H9 (cell line): ENCODE data around the gene ZNF229. TPM values are rescaled to one million over a fixed set of nuclear protein-coding genes. Genes with fewer than 3 reads are reported as not detected.

ENCODE experiments used
- DNase-seq: peaks from one replicate; pipeline ENCODE4 v3.0.0-alpha.2; 2017
- H2AFZ ChIP-seq: one replicate; pipeline ENCODE4 v1.6.1; 2013; ENCODE audit warnings: mild to moderate bottlenecking, low read length, control low read depth, moderate library complexity
- H2AK5ac ChIP-seq: 2 replicates; pipeline ENCODE4 v1.6.1; 2013; ENCODE audit warnings: low read length, control low read depth, mixed read lengths; ENCODE audit not compliant: insufficient read length
- H2BK120ac ChIP-seq: one replicate; pipeline ENCODE4 v1.6.1; 2013; ENCODE audit warnings: low read depth, mild to moderate bottlenecking, low read length, control low read depth, inconsistent platforms; ENCODE audit not compliant: poor library complexity, severe bottlenecking
- H2BK12ac ChIP-seq: 2 replicates; pipeline ENCODE4 v1.6.1; 2013; ENCODE audit warnings: low read length, control low read depth, mixed read lengths, low read depth; ENCODE audit not compliant: insufficient read length
- H2BK15ac ChIP-seq: 2 replicates; pipeline ENCODE4 v1.6.1; 2013; ENCODE audit warnings: low read depth, low read length, control low read depth
- H2BK20ac ChIP-seq: one replicate; pipeline ENCODE4 v1.6.1; 2013; ENCODE audit warnings: low read depth, mild to moderate bottlenecking, low read length, control low read depth, inconsistent platforms; ENCODE audit not compliant: poor library complexity, severe bottlenecking
- H2BK5ac ChIP-seq: 2 replicates; pipeline ENCODE4 v1.6.1; 2013; ENCODE audit warnings: low read length, control low read depth, mixed read lengths; ENCODE audit not compliant: insufficient read length
- H3K14ac ChIP-seq: 2 replicates; pipeline ENCODE4 v1.6.1; 2013; ENCODE audit warnings: low read length, control low read depth; ENCODE audit not compliant: insufficient read depth
- H3K18ac ChIP-seq: 2 replicates; pipeline ENCODE4 v1.6.1; 2013; ENCODE audit warnings: low read depth, mild to moderate bottlenecking, mixed read lengths, low read length, control low read depth; ENCODE audit not compliant: insufficient read length
- H3K23ac ChIP-seq: 2 replicates; pipeline ENCODE4 v1.6.1; 2013; ENCODE audit warnings: low read length, control low read depth, mixed read lengths, low read depth; ENCODE audit not compliant: insufficient read length
- H3K23me2 ChIP-seq: 2 replicates; pipeline ENCODE4 v1.6.1; 2013; ENCODE audit warnings: low read depth, mild to moderate bottlenecking, mixed read lengths, low read length, control low read depth; ENCODE audit not compliant: insufficient read length, poor library complexity, severe bottlenecking
- H3K27ac ChIP-seq: 2 replicates; pipeline ENCODE4 v1.5.1; 2013; ENCODE audit warnings: low read length, control low read depth, mixed read lengths, low read depth; ENCODE audit not compliant: insufficient read length
- H3K27me3 ChIP-seq: 2 replicates; pipeline ENCODE4 v1.6.1; 2013; ENCODE audit warnings: low read length, control low read depth, inconsistent platforms; ENCODE audit not compliant: insufficient read depth
- H3K4ac ChIP-seq: 2 replicates; pipeline ENCODE4 v1.6.1; 2013; ENCODE audit warnings: low read depth, mild to moderate bottlenecking, control low read depth, inconsistent platforms, low read length, moderate library complexity
- H3K4me1 ChIP-seq: 2 replicates; pipeline ENCODE4 v1.6.1; 2013; ENCODE audit warnings: low read length, control low read depth, inconsistent platforms; ENCODE audit not compliant: insufficient read depth
- H3K4me2 ChIP-seq: 2 replicates; pipeline ENCODE4 v1.6.1; 2013; ENCODE audit warnings: low read length, control low read depth, mixed read lengths; ENCODE audit not compliant: insufficient read length, insufficient read depth
- H3K56ac ChIP-seq: 2 replicates; pipeline ENCODE4 v1.6.1; 2013; ENCODE audit warnings: low read depth, mild to moderate bottlenecking, mixed read lengths, low read length, control low read depth; ENCODE audit not compliant: insufficient read length
- H3K79me1 ChIP-seq: 2 replicates; pipeline ENCODE4 v1.6.1; 2013; ENCODE audit warnings: low read depth, mild to moderate bottlenecking, moderate library complexity, low read length, control low read depth, inconsistent platforms; ENCODE audit not compliant: insufficient read depth, poor library complexity, severe bottlenecking
- H3K79me2 ChIP-seq: 2 replicates; pipeline ENCODE4 v1.6.1; 2013; ENCODE audit warnings: low read length, control low read depth, inconsistent platforms; ENCODE audit not compliant: insufficient read depth
- H3K9ac ChIP-seq: 2 replicates; pipeline ENCODE4 v1.6.1; 2013; ENCODE audit warnings: low read length, control low read depth, mixed read lengths; ENCODE audit not compliant: insufficient read length; ENCODE audit errors: extremely low read depth
- H3K9me3 ChIP-seq: one replicate; pipeline ENCODE4 v1.6.1; 2013; ENCODE audit warnings: low read depth, low read length, inconsistent platforms; ENCODE audit not compliant: control insufficient read depth
- H3T11ph ChIP-seq: one replicate; pipeline ENCODE4 v1.6.1; 2013; ENCODE audit warnings: mild to moderate bottlenecking, low read length, control low read depth, inconsistent platforms
- H4K20me1 ChIP-seq: one replicate; pipeline ENCODE4 v1.6.1; 2013; ENCODE audit not compliant: control insufficient read depth, insufficient read length, insufficient read depth
- H4K5ac ChIP-seq: 2 replicates; pipeline ENCODE4 v1.6.1; 2013; ENCODE audit warnings: low read depth, mild to moderate bottlenecking, mixed read lengths, low read length, control low read depth; ENCODE audit not compliant: insufficient read length
- H4K8ac ChIP-seq: replicated peaks from 2 replicates; pipeline ENCODE4 v1.6.1; 2013; ENCODE audit warnings: low read length, control low read depth, mixed read lengths, low read depth; ENCODE audit not compliant: insufficient read length
- H4K91ac ChIP-seq: 2 replicates; pipeline ENCODE4 v1.6.1; 2013; ENCODE audit warnings: low read depth, mild to moderate bottlenecking, moderate library complexity, mixed read lengths, low read length, control low read depth; ENCODE audit not compliant: insufficient read length
- H3K27ac Mint-ChIP-seq, 3 experiments: 2 replicates in 2 of 3; 3 replicates in 1 of 3; pipeline ENCODE4 v1.8.0; 2020 to 2021; ENCODE audit warnings: mixed read lengths in 3 of 3, mild to moderate bottlenecking in 1 of 3, moderate library complexity in 1 of 3
- H3K27me3 Mint-ChIP-seq: 2 replicates; pipeline ENCODE4 v1.8.0; 2021; ENCODE audit warnings: low read depth, mild to moderate bottlenecking, moderate library complexity, mixed read lengths
- H3K36me3 Mint-ChIP-seq, 3 experiments: 2 replicates in 2 of 3; 3 replicates in 1 of 3; pipeline ENCODE4 v1.8.0; 2020 to 2021; ENCODE audit warnings: low read depth in 3 of 3, mixed read lengths in 3 of 3; ENCODE audit not compliant: insufficient read depth in 1 of 3
- H3K4me1 Mint-ChIP-seq, 2 experiments: 2 replicates each; pipeline ENCODE4 v1.8.0; 2020; ENCODE audit warnings: mixed read lengths in 2 of 2
- H3K4me3 Mint-ChIP-seq, 2 experiments: 2 replicates in 1 of 2; 3 replicates in 1 of 2; pipeline ENCODE4 v1.8.0; 2020 to 2021; ENCODE audit warnings: mild to moderate bottlenecking in 2 of 2, mixed read lengths in 2 of 2, moderate library complexity in 1 of 2
- H3K9me3 Mint-ChIP-seq, 2 experiments: 2 replicates in 1 of 2; 3 replicates in 1 of 2; pipeline ENCODE4 v1.8.0; 2020; ENCODE audit warnings: mild to moderate bottlenecking in 2 of 2, mixed read lengths in 2 of 2, moderate library complexity in 1 of 2
- WGBS: extraction: QIAGEN DNeasy Blood & Tissue Kit; methylation state at CpG from one replicate; pipeline ENCODE4 v1.1.7; 2013; ENCODE audit warnings: missing lambda C conversion rate, low lambda C conversion rate, mixed read lengths; ENCODE audit not compliant: insufficient read length; ENCODE audit errors: extremely low coverage; 5-methylcytosine and 5-hydroxymethylcytosine counted together
- total RNA-seq: library from RNA; stranded (reverse); gene quantifications from 2 replicates; pipeline ENCODE4 v1.2.1, GENCODE V29; 2021
- TF ChIP-seq, protein P1 (sequence below): fragments of 200-600 bp; sonication (generic); conservative IDR thresholded peaks from 3 replicates; pipeline ENCODE4 v1.8.0; 2021; ENCODE audit warnings: antibody characterized with exemption, mild to moderate bottlenecking

ZNF229 gene
- total RNA-seq, 1 experiment from 2014 or later, result 7.4 TPM

GRCh38 chr19:44452367-44452766, 4.1 kb upstream of the ZNF229 start:
- H2BK12ac ChIP-seq, result no peak overlapping the region
- no peak overlapping the region for H4K5ac ChIP-seq
- no peak overlapping the region for H2BK15ac ChIP-seq
- no peak for DNase-seq
- H2BK120ac ChIP-seq, result no peak overlapping the region
- H3K23me2 ChIP-seq, result peaks cover 6% of the 10 kb centered on the region
- Mint-ChIP-seq H3K9me3 (peaks cover 68 to 80% of the 10 kb centered on the region in 2 experiments), H3K27me3 (peaks cover 15% of the 10 kb centered on the region), H3K27ac (no peak overlapping the region), H3K36me3 (peaks cover 9 to 46% (median 23%) of the 10 kb centered on the region in 3 experiments; a peak in 5 of 7 replicates), H3K4me1 (peaks cover 2 to 3% of the 10 kb centered on the region in 2 experiments; a peak in 2 of 4 replicates), H3K4me3 (no peak overlapping the region)
- no peak overlapping the region for H2AFZ ChIP-seq
- H4K8ac ChIP-seq, result no peak overlapping the region
- H3K27me3 ChIP-seq, result no peaks in the 10 kb centered on the region
- H3K23ac ChIP-seq, result no peak overlapping the region
- H3K27ac ChIP-seq, result no peak overlapping the region
- no peak overlapping the region for H3K56ac ChIP-seq
- TF ChIP-seq, protein P1, sequence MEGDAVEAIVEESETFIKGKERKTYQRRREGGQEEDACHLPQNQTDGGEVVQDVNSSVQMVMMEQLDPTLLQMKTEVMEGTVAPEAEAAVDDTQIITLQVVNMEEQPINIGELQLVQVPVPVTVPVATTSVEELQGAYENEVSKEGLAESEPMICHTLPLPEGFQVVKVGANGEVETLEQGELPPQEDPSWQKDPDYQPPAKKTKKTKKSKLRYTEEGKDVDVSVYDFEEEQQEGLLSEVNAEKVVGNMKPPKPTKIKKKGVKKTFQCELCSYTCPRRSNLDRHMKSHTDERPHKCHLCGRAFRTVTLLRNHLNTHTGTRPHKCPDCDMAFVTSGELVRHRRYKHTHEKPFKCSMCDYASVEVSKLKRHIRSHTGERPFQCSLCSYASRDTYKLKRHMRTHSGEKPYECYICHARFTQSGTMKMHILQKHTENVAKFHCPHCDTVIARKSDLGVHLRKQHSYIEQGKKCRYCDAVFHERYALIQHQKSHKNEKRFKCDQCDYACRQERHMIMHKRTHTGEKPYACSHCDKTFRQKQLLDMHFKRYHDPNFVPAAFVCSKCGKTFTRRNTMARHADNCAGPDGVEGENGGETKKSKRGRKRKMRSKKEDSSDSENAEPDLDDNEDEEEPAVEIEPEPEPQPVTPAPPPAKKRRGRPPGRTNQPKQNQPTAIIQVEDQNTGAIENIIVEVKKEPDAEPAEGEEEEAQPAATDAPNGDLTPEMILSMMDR, result no peak
- no peak overlapping the region for H3K4ac ChIP-seq
- no peaks in the 10 kb centered on the region for H3K79me1 ChIP-seq
- H4K20me1 ChIP-seq, result no peaks in the 10 kb centered on the region
- H4K91ac ChIP-seq, result no peak overlapping the region
- no peak overlapping the region for H2BK5ac ChIP-seq
- H3K79me2 ChIP-seq, result no peaks in the 10 kb centered on the region
- 0 out of 2 replicates have a peak, but pooled peaks cover 2% of the 10 kb centered on the region for H3K4me1 ChIP-seq
- H3K9ac ChIP-seq, result no peak overlapping the region
- peaks cover 36% of the 10 kb centered on the region for H3K9me3 ChIP-seq
- no CpG with 5 or more reads among the region's 4 CpGs for WGBS
- H3T11ph ChIP-seq, result no peak overlapping the region
- no peak overlapping the region for H2BK20ac ChIP-seq
- no peak overlapping the region for H3K14ac ChIP-seq
- H3K4me2 ChIP-seq, result no peak overlapping the region
- H3K18ac ChIP-seq, result no peak overlapping the region
- no peak overlapping the region for H2AK5ac ChIP-seq
